GM21619 (cell line): ENCODE results near the gene ARHGEF3.
A peak's percentile ranks its signal among the peaks of the same experiment; 100 is the strongest.

Source experiments
- ATAC-seq: cut with Tn5 transposase; IDR thresholded peaks from one replicate; pipeline ENCODE4 v1.9.1; 2021; ENCODE audit not compliant: unreplicated experiment

The ARHGEF3 gene

GRCh38 chr3:56799251-56799882 lies 2.4 kb downstream of the ARHGEF3 start:
- ATAC-seq, result no peak

GRCh38 chr3:56796996-56797395 lies 4.8 kb downstream of the ARHGEF3 start:
- no peak for ATAC-seq

DNA sequence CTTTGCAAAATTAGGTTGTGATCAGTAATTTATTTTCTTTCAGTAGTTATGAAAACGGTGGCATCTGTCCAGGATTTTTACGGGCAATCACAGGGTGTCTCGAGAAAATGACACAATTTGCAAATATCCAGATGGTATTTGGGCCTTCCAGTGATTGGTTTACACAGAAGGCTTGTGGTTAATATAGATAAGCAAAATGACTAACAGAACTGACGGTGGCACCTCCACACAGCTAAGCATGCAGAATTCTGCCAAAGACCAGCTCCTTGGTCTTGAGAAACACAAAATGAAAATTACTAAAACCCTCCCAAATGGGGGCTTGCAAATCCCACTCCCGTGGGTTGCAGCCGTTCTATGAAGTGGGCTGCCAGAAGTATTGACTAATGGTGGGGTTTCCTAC lies 5.5 kb downstream of the ARHGEF3 start:
- no peak for ATAC-seq

- no peak for ATAC-seq
These were observed 5.9 kb downstream of the ARHGEF3 start for GRCh38 chr3:56795829-56796185.

GRCh38 chr3:56795097-56795828 lies 6.5 kb downstream of the ARHGEF3 start:
- ATAC-seq, result no peak

GRCh38 chr3:56792193-56792592 lies 9.6 kb downstream of the ARHGEF3 start:
- ATAC-seq, result no peak

DNA sequence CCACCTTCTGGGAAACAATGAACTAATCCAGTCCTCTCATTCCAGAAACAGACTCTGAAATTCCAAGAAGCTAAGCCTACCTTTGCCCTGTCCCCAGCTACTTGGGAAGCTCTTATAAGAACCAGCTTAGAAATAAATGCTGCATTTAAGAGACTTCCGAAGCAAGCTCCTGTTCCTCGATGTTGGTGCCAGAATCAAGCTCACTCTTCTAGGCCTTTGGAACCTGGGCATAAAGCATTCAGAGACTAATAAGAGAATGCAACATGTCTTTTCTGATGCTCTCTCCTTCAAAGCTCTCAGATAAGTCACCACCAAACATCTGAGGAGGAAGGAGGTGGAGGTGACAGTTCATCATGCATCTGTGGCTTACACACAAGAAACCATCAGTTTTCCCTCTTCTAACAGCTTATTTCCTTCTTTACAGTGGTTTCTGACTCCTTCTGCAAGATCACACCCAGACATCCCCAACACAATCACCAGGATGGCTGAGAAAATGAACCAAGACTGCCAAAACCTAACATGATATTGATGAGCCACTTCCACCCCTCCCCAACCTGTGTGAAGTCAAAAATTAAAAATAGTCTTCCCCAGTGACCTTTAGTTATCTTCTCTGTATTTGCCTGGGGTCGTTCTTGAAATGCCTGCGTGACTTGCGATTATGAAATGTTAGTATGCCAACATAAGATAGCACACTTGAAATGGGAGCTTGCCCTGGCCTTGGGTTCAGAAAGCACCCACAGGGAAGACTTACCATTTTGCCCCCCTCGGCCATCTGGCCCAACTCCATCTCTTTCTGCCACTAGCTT lies 11.5 kb downstream of the ARHGEF3 start:
- no peak for ATAC-seq

- ATAC-seq, result no peak
These were observed 12.7 kb downstream of the ARHGEF3 start for GRCh38 chr3:56789076-56789475.

DNA sequence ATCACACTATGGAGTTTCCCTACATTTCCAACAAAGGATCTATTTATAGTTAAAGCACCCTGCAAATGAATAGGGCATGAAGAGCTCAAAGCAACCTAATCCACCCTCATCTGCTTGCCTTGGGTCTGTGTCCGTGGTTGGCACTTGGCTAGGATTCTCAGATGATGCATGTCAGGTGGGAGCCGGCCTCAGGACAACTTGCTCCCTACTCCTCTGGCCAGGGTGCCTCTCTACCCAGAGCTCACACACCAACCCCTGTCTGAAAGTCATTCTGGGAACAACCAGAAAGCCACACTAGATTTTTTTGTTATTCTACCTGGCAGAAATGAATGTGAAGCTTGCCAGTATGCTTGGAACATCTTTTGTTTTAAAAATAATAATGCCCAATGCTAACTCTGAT lies 13.2 kb downstream of the ARHGEF3 start:
- no peak for ATAC-seq

DNA sequence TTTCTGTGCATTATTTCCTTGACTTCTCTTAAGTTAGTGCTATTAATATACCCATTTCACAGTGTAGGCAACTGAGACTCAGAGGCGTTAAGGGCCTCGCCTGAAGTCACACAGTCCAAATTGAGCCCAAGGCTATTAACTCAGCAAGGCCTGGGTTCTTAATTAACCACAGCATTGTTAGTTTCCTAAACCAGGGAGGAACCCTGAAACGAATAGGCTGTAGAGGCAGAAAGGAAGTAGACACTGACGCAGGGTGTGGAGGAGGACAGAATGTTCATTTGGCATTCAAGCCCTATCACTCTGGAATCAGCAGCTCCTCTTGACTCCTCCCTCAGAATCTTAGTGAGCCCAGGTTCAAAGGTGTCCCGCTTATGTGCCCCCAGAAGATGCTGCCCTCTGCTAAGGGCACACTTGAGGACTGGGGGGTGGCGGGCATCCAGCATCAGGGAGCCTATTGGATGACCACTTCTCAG lies 13.9 kb downstream of the ARHGEF3 start:
- no peak for ATAC-seq

- ATAC-seq, result no peak
These were observed 14.4 kb downstream of the ARHGEF3 start for GRCh38 chr3:56787258-56787775.

- ATAC-seq, result no peak
These were observed 16.2 kb downstream of the ARHGEF3 start for GRCh38 chr3:56785499-56785898.

- ATAC-seq, result no peak
These were observed 17.2 kb downstream of the ARHGEF3 start for GRCh38 chr3:56784448-56785001.

- ATAC-seq, result peak; percentile 98
These were observed 17.9 kb downstream of the ARHGEF3 start for GRCh38 chr3:56783644-56784447.

GRCh38 chr3:56782906-56783305 lies 18.8 kb downstream of the ARHGEF3 start:
- ATAC-seq, result no peak

DNA sequence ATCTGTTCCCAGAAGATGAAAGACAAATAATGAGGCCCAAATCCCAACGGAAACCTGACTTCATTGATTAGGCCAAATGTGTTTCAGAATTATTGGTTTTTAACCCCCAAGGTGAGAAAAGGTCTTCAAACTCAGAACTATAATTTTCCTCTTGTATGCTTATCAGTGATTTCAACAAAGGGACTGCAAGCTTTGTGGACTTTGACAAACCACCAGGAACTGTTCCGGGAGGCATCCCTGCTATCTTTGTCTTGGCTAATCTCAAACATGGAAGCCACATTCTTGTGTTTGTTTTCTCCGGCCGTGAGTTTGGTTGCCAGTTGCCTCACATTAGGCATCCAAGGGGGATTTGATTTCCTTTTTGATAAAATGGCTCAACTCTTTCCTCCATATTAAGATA lies 19.5 kb downstream of the ARHGEF3 start:
- no peak for ATAC-seq

GRCh38 chr3:56781762-56782161 lies 20.0 kb downstream of the ARHGEF3 start:
- no peak for ATAC-seq

- no peak for ATAC-seq
These were observed 20.8 kb downstream of the ARHGEF3 start for GRCh38 chr3:56780936-56781335.

DNA sequence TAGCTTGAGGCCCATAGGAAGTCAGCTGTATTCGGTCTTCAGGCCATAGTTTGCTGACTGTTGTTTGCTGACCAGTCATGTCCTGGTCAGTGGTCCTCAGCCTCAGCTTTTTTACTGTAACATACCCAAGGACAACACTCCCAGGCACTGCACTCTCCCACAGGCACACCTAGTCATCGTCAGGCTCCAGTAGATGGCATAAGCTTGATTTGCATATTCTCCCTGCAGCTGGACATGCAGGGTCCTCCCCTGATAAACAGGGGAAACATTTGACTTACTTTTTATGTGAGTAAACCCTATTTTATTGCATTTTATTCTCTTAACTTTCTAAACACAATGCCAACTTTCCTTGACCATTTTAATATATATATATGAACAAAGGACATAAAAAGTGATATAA lies 22.9 kb downstream of the ARHGEF3 start:
- ATAC-seq, result no peak

GRCh38 chr3:56776556-56776950 lies 25.2 kb downstream of the ARHGEF3 start:
- ATAC-seq, result no peak
